Fibroblast of the aortic adventitia (primary cell): ENCODE data around the gene WSB1. TPM values are rescaled to one million over a fixed set of nuclear protein-coding genes. Genes with fewer than 3 reads are reported as not detected.
A peak's percentile ranks its signal among the peaks of the same experiment; 100 is the strongest.

Source experiments
- DNase-seq: peaks from one replicate; pipeline ENCODE4 v3.0.0-alpha.2; 2010; ENCODE audit warnings: low read depth
- H3K4me3 ChIP-seq: 2 replicates; pipeline ENCODE4 v1.5.1; 2011; ENCODE audit warnings: low read depth, mild to moderate bottlenecking, control low read depth, low read length, moderate library complexity
- CTCF ChIP-seq: IDR thresholded peaks from 2 replicates; pipeline ENCODE4 v1.5.1; 2011; ENCODE audit warnings: mild to moderate bottlenecking, low read length, control low read depth, inconsistent platforms; ENCODE audit not compliant: insufficient read depth
- total RNA-seq: library from RNA; depleted of rRNA; stranded (reverse); fragments of >200 nt; gene quantifications from 2 replicates; pipeline ENCODE4 v1.2.3, GENCODE V29; 2012; ENCODE audit warnings: low replicate concordance

Gene WSB1
- total RNA-seq, 1 donor: 99.0 TPM

- DNase-seq: no peak
- no peak for TF ChIP-seq CTCF
- no peak overlapping the region for H3K4me3 ChIP-seq
Observed at GRCh38 chr17:27264068-27264812, 29.7 kb upstream of the WSB1 start.

- no peak overlapping the region for H3K4me3 ChIP-seq
- TF ChIP-seq CTCF: no peak
- DNase-seq: peak; percentile 34
Observed at GRCh38 chr17:27265333-27265732, 28.6 kb upstream of the WSB1 start.

- H3K4me3 ChIP-seq: no peak overlapping the region
- no peak for DNase-seq
- no peak for TF ChIP-seq CTCF
Observed at GRCh38 chr17:27266228-27266627, 27.7 kb upstream of the WSB1 start.

GRCh38 chr17:27268394-27269085 lies 25.4 kb upstream of the WSB1 start:
- TF ChIP-seq CTCF: no peak
- no peak for DNase-seq
- no peak overlapping the region for H3K4me3 ChIP-seq

- no peak for TF ChIP-seq CTCF
Observed at GRCh38 chr17:27269201-27269600, 24.7 kb upstream of the WSB1 start.

GRCh38 chr17:27269974-27270373 lies 23.9 kb upstream of the WSB1 start:
- no peak overlapping the region for H3K4me3 ChIP-seq
- no peak for TF ChIP-seq CTCF
- DNase-seq: no peak

More at GRCh38 chr17:27269201-27269600, 24.7 kb upstream of the WSB1 start:
- no peak overlapping the region for H3K4me3 ChIP-seq
- no peak for DNase-seq
